ENCODE data around the gene DYNLRB1. TPM values are rescaled to one million over a fixed set of nuclear protein-coding genes. Genes with fewer than 3 reads are reported as not detected.
A peak's percentile ranks its signal among the peaks of the same experiment; 100 is the strongest.

DYNLRB1 gene
- total and polyA plus RNA-seq, 2 of the 13 experiments (the other 11 are each of a cell fraction or from before 2014, with no cell fraction given), result 140 to 244 TPM

- no peak for TF ChIP-seq GPN1 (CRISPR knock-in tag; IDR thresholded peaks at IDR 0.05; ENCODE audit: borderline replicate concordance)
- no peak for TF ChIP-seq FOXO4 (CRISPR knock-in tag; conservative IDR thresholded peaks at IDR 0.05)
- TF ChIP-seq ZFAT (CRISPR knock-in tag; conservative IDR thresholded peaks at IDR 0.05), result no peak
Observed at GRCh38 chr20:34552569-34552968, 36.3 kb downstream of the DYNLRB1 start (continued).

- H3K9me3 ChIP-seq (ENCODE audit: low read length), result no peaks in the 10 kb centered on the region
- CTCF ChIA-PET (ENCODE audit: low intra/inter-chr PET ratio, low total read pairs), result no interaction called here
- ATAC-seq (peak; percentile 47), FAIRE-seq (no peak), DNase-seq (ENCODE audit: low spot score) (no peak)
- no TSS peak for BruUV-seq (replicated peaks)
- intact Hi-C loops (cut with micrococcal nuclease; ENCODE audit: unreplicated experiment), result no loop called here
- WGBS (ENCODE audit: low lambda C conversion rate), result 11% methylated on average over 4 of the region's 4 CpGs
- POLR2A ChIA-PET, result no interaction called here
- H3K9ac ChIP-seq (ENCODE audit: insufficient read depth, low read depth, low read length), result no peak overlapping the region
- no peak overlapping the region for H2AFZ ChIP-seq (ENCODE audit: low read length)
- H3K36me3 ChIP-seq (replicated peaks in 1 of 2; ENCODE audit: control insufficient read depth in 1 of 2, insufficient read depth in 2 of 2, low read length in 2 of 2), result no peaks in the 10 kb centered on the region
- H3K4me3 ChIP-seq (replicated peaks in 1 of 3; ENCODE audit: insufficient read depth in 1 of 3, low read depth in 2 of 3, low read length in 3 of 3), result no peak overlapping the region
- no peaks in the 10 kb centered on the region for H3K27me3 ChIP-seq (ENCODE audit: control insufficient read depth in 1 of 2, insufficient read depth in 2 of 2, low read length in 2 of 2)
- in situ Hi-C loops (cut with HindIII; ENCODE audit: extremely low pct_ligation_motif_present, low pct_unique_long_range_greater_than_20kb), result no loop called here
- H3K27ac ChIP-seq (ENCODE audit: extremely low read length, insufficient read depth, low read length), result no peak overlapping the region
- no peaks in the 10 kb centered on the region for H3K79me2 ChIP-seq (ENCODE audit: insufficient read depth, low read length)
- H3K4me1 ChIP-seq (ENCODE audit: insufficient read depth, low read length), result peaks cover 24% of the 10 kb centered on the region
- H4K20me1 ChIP-seq (ENCODE audit: insufficient read depth, low read length), result no peaks in the 10 kb centered on the region
- peak overlapping the region; percentile 5; the same call in 1 of the 2 replicates for H3K4me2 ChIP-seq (ENCODE audit: low read depth, low read length)
- TF ChIP-seq ZFP36 (IDR thresholded peaks at IDR 0.05; ENCODE audit: borderline replicate concordance, low read depth, low read length, partially characterized antibody), result peak; percentile 74
- no peak for TF ChIP-seq SRSF9 (IDR thresholded peaks at IDR 0.05; ENCODE audit: borderline replicate concordance, insufficient read depth, low read depth, low read length, poor library complexity, severe bottlenecking)
- TF ChIP-seq ZFP41 (CRISPR knock-in tag; IDR thresholded peaks at IDR 0.05; ENCODE audit: borderline replicate concordance), result no peak
- TF ChIP-seq NRL (CRISPR knock-in tag; IDR thresholded peaks at IDR 0.05; ENCODE audit: borderline replicate concordance), result no peak
- no peak for TF ChIP-seq RBAK (CRISPR knock-in tag; IDR thresholded peaks at IDR 0.05)
- no peak for TF ChIP-seq FOXK1 (CRISPR knock-in tag; IDR thresholded peaks at IDR 0.05; ENCODE audit: borderline replicate concordance, low read depth)
- TF ChIP-seq ZNF850 (CRISPR knock-in tag; conservative IDR thresholded peaks at IDR 0.05), result no peak
- TF ChIP-seq, protein P1, sequence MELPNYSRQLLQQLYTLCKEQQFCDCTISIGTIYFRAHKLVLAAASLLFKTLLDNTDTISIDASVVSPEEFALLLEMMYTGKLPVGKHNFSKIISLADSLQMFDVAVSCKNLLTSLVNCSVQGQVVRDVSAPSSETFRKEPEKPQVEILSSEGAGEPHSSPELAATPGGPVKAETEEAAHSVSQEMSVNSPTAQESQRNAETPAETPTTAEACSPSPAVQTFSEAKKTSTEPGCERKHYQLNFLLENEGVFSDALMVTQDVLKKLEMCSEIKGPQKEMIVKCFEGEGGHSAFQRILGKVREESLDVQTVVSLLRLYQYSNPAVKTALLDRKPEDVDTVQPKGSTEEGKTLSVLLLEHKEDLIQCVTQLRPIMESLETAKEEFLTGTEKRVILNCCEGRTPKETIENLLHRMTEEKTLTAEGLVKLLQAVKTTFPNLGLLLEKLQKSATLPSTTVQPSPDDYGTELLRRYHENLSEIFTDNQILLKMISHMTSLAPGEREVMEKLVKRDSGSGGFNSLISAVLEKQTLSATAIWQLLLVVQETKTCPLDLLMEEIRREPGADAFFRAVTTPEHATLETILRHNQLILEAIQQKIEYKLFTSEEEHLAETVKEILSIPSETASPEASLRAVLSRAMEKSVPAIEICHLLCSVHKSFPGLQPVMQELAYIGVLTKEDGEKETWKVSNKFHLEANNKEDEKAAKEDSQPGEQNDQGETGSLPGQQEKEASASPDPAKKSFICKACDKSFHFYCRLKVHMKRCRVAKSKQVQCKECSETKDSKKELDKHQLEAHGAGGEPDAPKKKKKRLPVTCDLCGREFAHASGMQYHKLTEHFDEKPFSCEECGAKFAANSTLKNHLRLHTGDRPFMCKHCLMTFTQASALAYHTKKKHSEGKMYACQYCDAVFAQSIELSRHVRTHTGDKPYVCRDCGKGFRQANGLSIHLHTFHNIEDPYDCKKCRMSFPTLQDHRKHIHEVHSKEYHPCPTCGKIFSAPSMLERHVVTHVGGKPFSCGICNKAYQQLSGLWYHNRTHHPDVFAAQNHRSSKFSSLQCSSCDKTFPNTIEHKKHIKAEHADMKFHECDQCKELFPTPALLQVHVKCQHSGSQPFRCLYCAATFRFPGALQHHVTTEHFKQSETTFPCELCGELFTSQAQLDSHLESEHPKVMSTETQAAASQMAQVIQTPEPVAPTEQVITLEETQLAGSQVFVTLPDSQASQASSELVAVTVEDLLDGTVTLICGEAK (IDR thresholded peaks at IDR 0.05), result 0 out of 2 replicates have a peak, but pooled peaks have one; percentile 20
- TF ChIP-seq, protein P1 (CRISPR knock-in tag; IDR thresholded peaks at IDR 0.05), result peak; percentile 93
- no peak for TF ChIP-seq CREB1 (IDR thresholded peaks at IDR 0.05)
- TF ChIP-seq CREB1 (CRISPR knock-in tag; IDR thresholded peaks at IDR 0.05), result no peak
Observed at GRCh38 chr20:34553366-34553867, 37.2 kb downstream of the DYNLRB1 start.

Measured in HepG2 (cell line).